Liver (tissue), 9 donors: ENCODE results near the gene MEST. TPM values are rescaled to one million over a fixed set of nuclear protein-coding genes. Genes with fewer than 3 reads are reported as not detected.
"Not testable (repeated sequence)": the region's sequence is repeated elsewhere in the genome, so short reads cannot be mapped to it uniquely, and the experiment has no call there.

Source experiments
- DNase-seq: peaks from one replicate; pipeline ENCODE4 v3.0.0-alpha.2; 2017; ENCODE audit warnings: low spot score
- H3K27ac ChIP-seq, 2 donors: one replicate each; pipeline ENCODE4 v1.7.0; 2013; ENCODE audit warnings: inconsistent platforms in 2 of 2, low read length in 2 of 2, control low read depth in 1 of 2, low read depth in 1 of 2, mild to moderate bottlenecking in 1 of 2
- H3K27me3 ChIP-seq, 4 donors: one replicate each; pipeline versions ENCODE4 v1.6.1 to v1.7.0; 2013; ENCODE audit warnings: low read length in 3 of 4, inconsistent platforms in 1 of 4, mild to moderate bottlenecking in 1 of 4, moderate library complexity in 1 of 4; ENCODE audit not compliant: control insufficient read depth in 4 of 4, insufficient read depth in 4 of 4
- H3K36me3 ChIP-seq, 4 donors: one replicate each; pipeline versions ENCODE4 v1.6.1 to v1.7.0; 2013; ENCODE audit warnings: low read length in 3 of 4, mild to moderate bottlenecking in 3 of 4, low read depth in 1 of 4, moderate library complexity in 1 of 4; ENCODE audit not compliant: control insufficient read depth in 4 of 4, insufficient read depth in 3 of 4
- H3K4me1 ChIP-seq, 4 donors: one replicate each; pipeline versions ENCODE4 v1.6.1 to v1.7.0; 2013; ENCODE audit warnings: low read length in 3 of 4, mild to moderate bottlenecking in 3 of 4, moderate library complexity in 1 of 4; ENCODE audit not compliant: control insufficient read depth in 4 of 4, insufficient read depth in 4 of 4
- H3K4me3 ChIP-seq, 3 donors: one replicate each; pipeline versions ENCODE4 v1.6.1 to v1.7.0; 2013; ENCODE audit warnings: low read length in 3 of 3, control low read depth in 1 of 3, low read depth in 1 of 3, mild to moderate bottlenecking in 1 of 3
- H3K9ac ChIP-seq, 2 donors: one replicate each; pipeline ENCODE4 v1.7.0; 2013; ENCODE audit warnings: low read length in 2 of 2, mild to moderate bottlenecking in 2 of 2, moderate library complexity in 2 of 2, control low read depth in 1 of 2, low read depth in 1 of 2
- H3K9me3 ChIP-seq, 4 donors: one replicate each; pipeline versions ENCODE4 v1.6.1 to v1.7.0; 2013; ENCODE audit warnings: low read length in 3 of 4; ENCODE audit not compliant: control insufficient read depth in 4 of 4
- FOXA1 ChIP-seq: IDR thresholded peaks from 2 replicates; pipeline ENCODE4 v1.6.1; 2016; ENCODE audit warnings: antibody characterized with exemption
- FOXA2 ChIP-seq: IDR thresholded peaks from 2 replicates; pipeline ENCODE4 v1.6.1; 2016; ENCODE audit warnings: antibody characterized with exemption
- GABPA ChIP-seq, 2 donors: IDR thresholded peaks in 1 of 2; conservative IDR thresholded peaks in 1 of 2; 2 replicates each; pipeline ENCODE4 v1.6.1; 2016; ENCODE audit warnings: antibody characterized with exemption in 2 of 2, mild to moderate bottlenecking in 1 of 2, moderate library complexity in 1 of 2
- HNF4A ChIP-seq, 2 donors: conservative IDR thresholded peaks; 2 replicates each; pipeline ENCODE4 v1.6.1; 2016; ENCODE audit warnings: antibody characterized with exemption in 2 of 2, mild to moderate bottlenecking in 2 of 2
- HNF4G ChIP-seq: IDR thresholded peaks from 2 replicates; pipeline ENCODE4 v1.6.1; 2016; ENCODE audit warnings: antibody characterized with exemption
- JUND ChIP-seq, 2 donors: IDR thresholded peaks; 2 replicates each; pipeline ENCODE4 v1.6.1; 2016; ENCODE audit warnings: antibody characterized with exemption in 2 of 2
- NR2F2 ChIP-seq: IDR thresholded peaks from 2 replicates; pipeline ENCODE4 v1.6.1; 2016; ENCODE audit warnings: antibody characterized with exemption
- RAD21 ChIP-seq, 2 donors: IDR thresholded peaks; 2 replicates each; pipeline ENCODE4 v1.6.1; 2016; ENCODE audit warnings: antibody characterized with exemption in 2 of 2, mild to moderate bottlenecking in 2 of 2
- RXRA ChIP-seq, 2 donors: IDR thresholded peaks; 2 replicates each; pipeline ENCODE4 v1.6.1; 2017 to 2018; ENCODE audit warnings: antibody characterized with exemption in 2 of 2, mild to moderate bottlenecking in 1 of 2
- SP1 ChIP-seq: IDR thresholded peaks from 2 replicates; pipeline ENCODE4 v1.6.1; 2018; ENCODE audit warnings: antibody characterized with exemption, mild to moderate bottlenecking
- TAF1 ChIP-seq: conservative IDR thresholded peaks from 2 replicates; pipeline ENCODE4 v1.6.1; 2016; ENCODE audit warnings: antibody characterized with exemption, mild to moderate bottlenecking
- YY1 ChIP-seq: IDR thresholded peaks from 2 replicates; pipeline ENCODE4 v1.6.1; 2016; ENCODE audit warnings: antibody characterized with exemption, mild to moderate bottlenecking
- ZBTB33 ChIP-seq: IDR thresholded peaks from 2 replicates; pipeline ENCODE4 v1.6.1; 2016; ENCODE audit warnings: antibody characterized with exemption
- WGBS: extraction: QIAGEN DNeasy Blood & Tissue Kit; methylation state at CpG from one replicate; pipeline ENCODE4 v1.1.7; 2013; 5-methylcytosine and 5-hydroxymethylcytosine counted together
- polyA plus RNA-seq, 2 donors: library from polyadenylated mRNA; stranded (reverse) in 1 of 2; unstranded in 1 of 2; fragments of 200-250 nt in 1 of 2; fragments of >200 nt in 1 of 2; fragmentation: Nextera tagmentation in 1 of 2; extraction: Ambion mirVana in 1 of 2; gene quantifications; one replicate each; pipeline versions ENCODE4 v1.2.1 to v1.2.3, GENCODE V29; 2013 to 2015
- total RNA-seq, 2 donors: library from RNA; depleted of rRNA; stranded (reverse); fragments of >200 nt; gene quantifications; one replicate each; pipeline ENCODE4 v1.2.3, GENCODE V29; 2014
- TF ChIP-seq, protein P1 (sequence below): IDR thresholded peaks from 2 replicates; pipeline ENCODE4 v1.6.1; 2016; ENCODE audit warnings: antibody characterized with exemption
- TF ChIP-seq, protein P2 (sequence below): IDR thresholded peaks from 2 replicates; pipeline ENCODE4 v1.6.1; 2016; ENCODE audit warnings: antibody characterized with exemption
- TF ChIP-seq, protein P3 (sequence below): IDR thresholded peaks from 2 replicates; pipeline ENCODE4 v1.6.1; 2016; ENCODE audit warnings: antibody characterized with exemption, mild to moderate bottlenecking
- donor health status: healthy.
- donor health status: healthy.
- donor health status: healthy.
- donor health status: healthy.
- donor health status: healthy.

The MEST gene
- total and polyA plus RNA-seq, 4 donors: 12.6 to 42.4 (median 23.0) TPM

DNA sequence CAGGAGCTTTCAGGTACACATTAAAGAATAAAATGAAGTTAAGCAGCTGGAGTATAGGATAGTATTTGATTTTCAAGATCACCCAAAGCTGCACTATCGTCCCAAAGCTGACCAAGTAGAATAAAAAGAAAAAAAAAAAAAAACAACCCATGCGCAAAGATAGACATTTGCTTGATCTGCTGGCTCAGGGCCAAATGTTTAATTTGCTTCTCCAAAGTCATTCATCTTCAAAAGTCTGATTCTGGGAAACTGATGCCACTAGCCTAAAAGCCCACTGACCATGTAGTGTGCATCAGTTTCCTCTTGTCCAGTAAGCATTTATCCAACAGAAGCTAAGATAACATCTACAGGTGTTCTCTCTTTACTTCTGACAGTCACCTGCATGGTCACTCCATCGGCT lies 14.5 kb downstream of the MEST start:
- Histone ChIP-seq H3K27ac (no peak overlapping the region), H3K4me3 (no peak overlapping the region), H3K4me1 (peaks cover 0 to 7% (median 3%) of the 10 kb centered on the region in 4 donors), H3K9me3 (no peaks in the 10 kb centered on the region), H3K27me3 (no peaks in the 10 kb centered on the region), H3K36me3 (peaks cover 2 to 34% (median 24%) of the 10 kb centered on the region in 4 donors), H3K9ac (no peak overlapping the region)
- DNase-seq: no peak
- no peak for TF ChIP-seq HNF4A (conservative IDR thresholded peaks at IDR 0.05)
- TF ChIP-seq FOXA1: no peak
- 99% methylated on average over 3 of the region's 3 CpGs for WGBS

- H3K27me3 ChIP-seq, H3K36me3 ChIP-seq: not testable (repeated sequence)
- peaks cover 0 to 20% (median 8%) of the 10 kb centered on the region in 4 donors for H3K4me1 ChIP-seq
Observed at GRCh38 chr7:130512038-130512437, 20.2 kb downstream of the MEST start.

GRCh38 chr7:130513447-130513846 lies 21.6 kb downstream of the MEST start:
- Histone ChIP-seq H3K4me1 (peaks cover 0 to 20% (median 8%) of the 10 kb centered on the region in 4 donors), H3K9ac (no peak overlapping the region), H3K9me3 (no peaks in the 10 kb centered on the region), H3K27me3 (no peaks in the 10 kb centered on the region), H3K27ac (no peak overlapping the region), H3K36me3 (peaks cover 0 to 1% (median under 1%) of the 10 kb centered on the region in 4 donors), H3K4me3 (no peak overlapping the region)
- WGBS: 88% methylated on average over 1 of the region's 1 CpG
- TF ChIP-seq FOXA2: no peak
- TF ChIP-seq HNF4A (conservative IDR thresholded peaks at IDR 0.05): no peak
- TF ChIP-seq GABPA (IDR thresholded peaks at IDR 0.05 in 1 of 2, conservative IDR thresholded peaks at IDR 0.05 in 1 of 2): no peak
- no peak for TF ChIP-seq RAD21 (IDR thresholded peaks at IDR 0.05)
- TF ChIP-seq YY1: no peak
- TF ChIP-seq, protein P1, sequence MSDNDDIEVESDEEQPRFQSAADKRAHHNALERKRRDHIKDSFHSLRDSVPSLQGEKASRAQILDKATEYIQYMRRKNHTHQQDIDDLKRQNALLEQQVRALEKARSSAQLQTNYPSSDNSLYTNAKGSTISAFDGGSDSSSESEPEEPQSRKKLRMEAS: no peak
- no peak for TF ChIP-seq RXRA (IDR thresholded peaks at IDR 0.05)
- TF ChIP-seq HNF4G: no peak
- TF ChIP-seq FOXA1: no peak
- no peak for DNase-seq

More at GRCh38 chr7:130512038-130512437, 20.2 kb downstream of the MEST start:
- DNase-seq, H3K27ac ChIP-seq, H3K4me3 ChIP-seq, H3K9me3 ChIP-seq, H3K9ac ChIP-seq: not testable (repeated sequence)
- 76% methylated on average over 3 of the region's 3 CpGs for WGBS
- peak; percentile 10 for TF ChIP-seq YY1

GRCh38 chr7:130515315-130516040 lies 23.6 kb downstream of the MEST start:
- H3K4me1 ChIP-seq: peaks cover 0 to 14% (median 8%) of the 10 kb centered on the region in 4 donors
- WGBS: 90% methylated on average over 3 of the region's 3 CpGs
- no peaks in the 10 kb centered on the region for H3K36me3 ChIP-seq
- no peak overlapping the region for H3K27ac ChIP-seq
- no peak overlapping the region for H3K9ac ChIP-seq
- H3K27me3 ChIP-seq: no peaks in the 10 kb centered on the region
- H3K4me3 ChIP-seq: no peak overlapping the region
- no peaks in the 10 kb centered on the region for H3K9me3 ChIP-seq
- DNase-seq: no peak
- TF ChIP-seq SP1 (no peak), YY1 (no peak), RAD21 (IDR thresholded peaks at IDR 0.05) (no peak), TAF1 (no peak), ZBTB33 (no peak), HNF4G (no peak), NR2F2 (no peak), FOXA2 (no peak), HNF4A (conservative IDR thresholded peaks at IDR 0.05) (no peak), GABPA (IDR thresholded peaks at IDR 0.05 in 1 of 2, conservative IDR thresholded peaks at IDR 0.05 in 1 of 2) (no peak), RXRA (IDR thresholded peaks at IDR 0.05) (no peak), JUND (IDR thresholded peaks at IDR 0.05) (no peak), FOXA1 (no peak)
- TF ChIP-seq, protein P1: no peak
- TF ChIP-seq, protein P2, sequence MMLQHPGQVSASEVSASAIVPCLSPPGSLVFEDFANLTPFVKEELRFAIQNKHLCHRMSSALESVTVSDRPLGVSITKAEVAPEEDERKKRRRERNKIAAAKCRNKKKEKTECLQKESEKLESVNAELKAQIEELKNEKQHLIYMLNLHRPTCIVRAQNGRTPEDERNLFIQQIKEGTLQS: no peak
- TF ChIP-seq, protein P3, sequence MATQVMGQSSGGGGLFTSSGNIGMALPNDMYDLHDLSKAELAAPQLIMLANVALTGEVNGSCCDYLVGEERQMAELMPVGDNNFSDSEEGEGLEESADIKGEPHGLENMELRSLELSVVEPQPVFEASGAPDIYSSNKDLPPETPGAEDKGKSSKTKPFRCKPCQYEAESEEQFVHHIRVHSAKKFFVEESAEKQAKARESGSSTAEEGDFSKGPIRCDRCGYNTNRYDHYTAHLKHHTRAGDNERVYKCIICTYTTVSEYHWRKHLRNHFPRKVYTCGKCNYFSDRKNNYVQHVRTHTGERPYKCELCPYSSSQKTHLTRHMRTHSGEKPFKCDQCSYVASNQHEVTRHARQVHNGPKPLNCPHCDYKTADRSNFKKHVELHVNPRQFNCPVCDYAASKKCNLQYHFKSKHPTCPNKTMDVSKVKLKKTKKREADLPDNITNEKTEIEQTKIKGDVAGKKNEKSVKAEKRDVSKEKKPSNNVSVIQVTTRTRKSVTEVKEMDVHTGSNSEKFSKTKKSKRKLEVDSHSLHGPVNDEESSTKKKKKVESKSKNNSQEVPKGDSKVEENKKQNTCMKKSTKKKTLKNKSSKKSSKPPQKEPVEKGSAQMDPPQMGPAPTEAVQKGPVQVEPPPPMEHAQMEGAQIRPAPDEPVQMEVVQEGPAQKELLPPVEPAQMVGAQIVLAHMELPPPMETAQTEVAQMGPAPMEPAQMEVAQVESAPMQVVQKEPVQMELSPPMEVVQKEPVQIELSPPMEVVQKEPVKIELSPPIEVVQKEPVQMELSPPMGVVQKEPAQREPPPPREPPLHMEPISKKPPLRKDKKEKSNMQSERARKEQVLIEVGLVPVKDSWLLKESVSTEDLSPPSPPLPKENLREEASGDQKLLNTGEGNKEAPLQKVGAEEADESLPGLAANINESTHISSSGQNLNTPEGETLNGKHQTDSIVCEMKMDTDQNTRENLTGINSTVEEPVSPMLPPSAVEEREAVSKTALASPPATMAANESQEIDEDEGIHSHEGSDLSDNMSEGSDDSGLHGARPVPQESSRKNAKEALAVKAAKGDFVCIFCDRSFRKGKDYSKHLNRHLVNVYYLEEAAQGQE: no peak
